NCI-H2196 (cell line): ENCODE results near the gene LENG8.
"Not testable (repeated sequence)": the region's sequence is repeated elsewhere in the genome, so short reads cannot be mapped to it uniquely, and the experiment has no call there.

Experiments
- DNase-seq: peaks from one replicate; lab custom pipeline; 2025; ENCODE audit not compliant: unreplicated experiment; lab: John Stamatoyannopoulos, UW

Gene LENG8

GRCh38 chr19:54460230-54461005 is 11.4 kb downstream of the LENG8 start:
- no peak for DNase-seq

- DNase-seq, result no peak
Observed at GRCh38 chr19:54461210-54461609, 12.2 kb downstream of the LENG8 start.

- DNase-seq, result no peak
Observed at GRCh38 chr19:54461613-54462012, 12.6 kb downstream of the LENG8 start.

GRCh38 chr19:54462047-54462654 is 13.2 kb downstream of the LENG8 start:
- DNase-seq, result no peak

- DNase-seq, result peak; percentile 56
Observed at GRCh38 chr19:54462655-54463530, 13.9 kb downstream of the LENG8 start.

- DNase-seq, result peak; percentile 99
Observed at GRCh38 chr19:54463531-54464043, 14.6 kb downstream of the LENG8 start, which contains the start of gene LENG9. LENG9 (minus strand) TSS chr19:54463778; CDS start chr19:54463526, 252 bp downstream.

GRCh38 chr19:54464044-54464629 is 15.1 kb downstream of the LENG8 start:
- DNase-seq, result peak; percentile 100

GRCh38 chr19:54464630-54465425 is 15.8 kb downstream of the LENG8 start:
- peak; percentile 95 for DNase-seq

GRCh38 chr19:54465426-54466109 is 16.6 kb downstream of the LENG8 start:
- no peak for DNase-seq

- DNase-seq, result not testable (repeated sequence)
Observed at GRCh38 chr19:54466110-54466480, 17.1 kb downstream of the LENG8 start.

- DNase-seq, result no peak
Observed at GRCh38 chr19:54469496-54469934, 20.5 kb downstream of the LENG8 start.

GRCh38 chr19:54470276-54470887 is 21.4 kb downstream of the LENG8 start:
- DNase-seq, result no peak

- DNase-seq, result peak; percentile 26
Observed at GRCh38 chr19:54470991-54471782, 22.2 kb downstream of the LENG8 start.

- no peak for DNase-seq
Observed at GRCh38 chr19:54473071-54473891, 24.3 kb downstream of the LENG8 start, which contains the start of gene CDC42EP5. CDC42EP5 (minus strand) TSS chr19:54473296; CDS start chr19:54465547, 7,749 bp downstream.

- DNase-seq, result no peak
Observed at GRCh38 chr19:54473892-54474372, 24.9 kb downstream of the LENG8 start.

- DNase-seq, result no peak
Observed at GRCh38 chr19:54475706-54476105, 26.7 kb downstream of the LENG8 start.

- no peak for DNase-seq
Observed at GRCh38 chr19:54477650-54478049, 28.7 kb downstream of the LENG8 start.
